ENCODE data around the gene YY1. TPM values are rescaled to one million over a fixed set of nuclear protein-coding genes. Genes with fewer than 3 reads are reported as not detected.
A peak's percentile ranks its signal among the peaks of the same experiment; 100 is the strongest.
"Not testable (repeated sequence)": the region's sequence is repeated elsewhere in the genome, so short reads cannot be mapped to it uniquely, and the experiment has no call there.

The YY1 gene
- total RNA-seq, 1 donor from 2014 or later, result 46.0 TPM

DNA sequence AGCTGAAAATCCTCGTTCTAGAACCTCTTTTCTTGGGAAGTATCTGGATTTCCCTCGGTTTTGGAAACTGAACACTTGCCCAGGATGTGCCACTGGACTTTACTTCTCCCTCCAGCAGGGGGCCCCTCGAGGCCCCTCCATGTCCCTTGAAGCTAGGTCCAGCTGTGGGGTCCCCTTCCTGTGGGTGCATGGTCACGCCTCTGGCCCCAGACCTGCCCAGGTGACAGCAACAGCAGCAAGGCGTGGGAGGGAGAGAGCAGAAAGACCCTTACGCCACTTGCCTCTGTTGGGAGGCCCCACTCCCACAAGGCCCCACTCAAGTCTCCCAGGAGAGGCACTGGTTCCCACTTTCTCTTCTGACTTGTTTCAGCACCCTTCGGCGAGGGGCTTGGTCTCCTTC lies 64.2 kb downstream of the YY1 start:
- ATAC-seq, result no peak
- DNase-seq (ENCODE audit: missing footprints), result peak; percentile 48
- intact Hi-C loops (cut with DNase I), result no loop called here

DNA sequence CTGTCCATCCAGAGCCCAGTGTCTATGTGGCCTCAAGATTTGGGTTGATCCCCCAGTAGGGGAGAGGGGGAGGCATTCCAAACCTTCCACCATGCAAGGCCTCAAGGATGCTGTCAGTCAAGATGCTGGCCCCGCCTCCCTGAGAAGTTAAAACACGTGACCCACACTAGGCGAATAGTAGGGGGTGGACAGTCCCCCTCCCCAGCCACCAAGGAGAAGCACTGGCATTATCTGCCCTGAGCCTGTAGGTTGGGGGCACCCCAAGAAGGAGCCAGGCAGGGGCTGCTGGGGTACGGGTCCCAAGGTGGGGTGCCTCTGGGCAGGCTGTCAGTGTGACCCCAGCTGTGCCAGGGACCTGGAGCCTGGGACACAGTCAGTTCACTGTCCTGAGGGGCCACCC lies 65.0 kb downstream of the YY1 start:
- ATAC-seq (no peak), DNase-seq (ENCODE audit: missing footprints) (peak; percentile 66)
- intact Hi-C loops (cut with DNase I), result no loop called here

DNA sequence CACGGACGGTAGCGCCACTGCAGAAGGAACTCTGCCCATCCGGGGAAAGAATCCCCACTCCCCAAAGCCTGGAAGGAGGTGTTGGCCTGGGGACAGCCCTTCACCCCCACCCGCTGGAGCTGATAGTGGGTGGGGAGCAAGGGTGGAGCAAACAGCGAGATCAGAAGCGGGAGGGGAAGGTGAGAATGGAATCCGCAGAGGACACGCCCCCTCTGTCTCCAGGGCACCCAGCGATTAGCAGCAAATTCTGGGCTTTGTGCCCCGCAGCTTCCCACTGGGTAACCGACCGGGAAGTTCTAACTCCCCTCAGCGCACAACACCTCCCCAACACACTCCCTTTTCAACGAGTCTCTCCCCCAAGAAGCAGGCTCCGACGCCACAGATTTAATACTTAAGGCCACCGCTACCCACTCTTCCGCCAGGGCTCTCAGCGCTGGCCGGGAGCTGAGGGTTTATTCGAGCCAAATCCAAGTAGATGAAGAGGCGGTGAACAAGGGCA lies 65.9 kb downstream of the YY1 start:
- intact Hi-C loops (cut with DNase I), result loop anchor here (5.0 kb wide), 1 partner anchor 63 kb away; no protein-coding TSS in a partner anchor
- ATAC-seq (peak; percentile 11), DNase-seq (ENCODE audit: missing footprints) (peak; percentile 82)

DNA sequence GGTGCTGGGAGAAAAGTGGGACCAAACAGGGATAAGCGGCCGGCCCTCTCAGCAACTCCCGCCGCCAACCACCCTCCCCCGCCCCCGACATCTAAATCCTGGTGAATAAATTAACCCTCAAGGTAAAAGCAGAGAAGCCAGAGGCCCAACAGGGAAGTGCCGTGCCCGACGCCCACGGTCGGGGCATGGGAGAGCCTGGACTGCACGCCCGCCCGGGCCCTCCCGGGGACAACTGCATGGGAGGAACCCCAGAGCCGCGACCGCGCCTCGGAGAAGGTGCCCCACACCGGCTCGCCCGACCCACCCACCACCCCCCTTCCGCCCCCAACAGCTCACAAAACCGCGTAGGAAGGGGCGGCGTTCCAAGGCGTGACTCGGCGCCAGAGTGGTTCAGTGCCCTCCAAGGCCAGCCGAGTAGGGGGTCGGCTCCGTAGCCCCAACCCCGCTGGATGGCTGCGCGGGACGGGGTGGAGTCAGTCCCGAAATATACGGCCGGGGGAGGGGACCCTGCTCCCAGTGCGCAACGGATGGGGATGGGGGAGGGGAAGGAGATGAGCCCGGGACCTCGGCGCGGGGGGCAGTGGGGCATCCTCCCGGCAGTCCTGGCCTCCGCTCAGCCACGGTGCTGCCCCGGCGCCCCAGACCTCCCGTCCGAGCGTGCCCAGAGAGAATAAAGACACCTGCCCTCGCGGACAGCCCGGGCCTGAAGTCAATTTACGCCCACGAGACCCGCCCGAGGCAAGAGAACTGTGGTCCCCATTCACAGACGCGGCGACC lies 66.6 kb downstream of the YY1 start:
- peak; percentile 76 for DNase-seq (ENCODE audit: missing footprints)
- intact Hi-C loops (cut with DNase I), result loop anchor here (5.0 kb wide), 1 partner anchor 63 kb away; no protein-coding TSS in a partner anchor
- ATAC-seq, result no peak

DNA sequence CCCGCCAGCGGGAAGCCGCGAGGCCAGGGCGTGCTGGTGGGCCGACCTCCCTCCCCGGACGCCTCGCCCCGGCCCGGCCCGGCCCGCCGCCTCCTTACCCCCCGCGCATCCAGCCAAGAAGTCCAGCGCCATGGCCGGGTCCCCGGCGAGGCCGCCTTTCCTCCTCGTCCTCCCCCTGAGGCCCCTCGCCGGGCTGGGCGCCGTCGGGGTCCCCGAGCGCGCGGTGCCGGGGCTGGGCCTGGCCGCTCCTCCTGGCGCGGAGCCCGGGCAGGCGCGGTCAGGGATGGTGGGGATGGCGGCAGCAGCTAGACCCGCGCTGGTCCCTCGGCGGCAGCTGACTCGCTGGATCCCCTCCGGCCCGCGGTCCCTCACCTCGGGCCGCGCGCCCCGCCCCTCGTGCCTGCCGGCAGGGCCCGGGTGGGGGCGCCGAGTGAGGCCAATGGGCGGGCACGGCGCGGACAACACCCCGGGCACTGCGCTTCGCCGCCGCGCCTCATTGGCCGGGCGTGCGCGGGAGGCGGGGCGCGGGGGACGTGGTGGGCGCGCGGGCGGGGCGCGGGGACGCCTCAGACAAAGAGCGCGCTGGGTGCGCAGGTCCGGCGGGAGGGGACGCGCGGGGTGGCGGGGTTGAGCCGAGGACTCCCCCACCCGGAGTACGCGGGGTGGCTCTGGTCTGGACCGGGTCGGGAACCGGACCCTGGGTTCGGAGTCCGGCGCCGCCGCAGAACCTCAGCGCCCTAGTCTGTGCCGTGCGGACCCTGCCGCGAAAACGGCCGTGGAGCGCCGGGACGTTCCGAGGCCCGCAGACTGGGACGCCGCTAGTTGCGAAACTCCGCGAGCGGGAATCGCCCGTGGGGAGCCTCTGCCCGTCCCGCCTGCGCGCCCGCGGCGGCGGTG lies 67.4 kb downstream of the YY1 start, which contains the start of gene SLC25A29:
SLC25A29 (minus strand) TSS at position 344 of the 897 bp plus-strand sequence; CDS start at position 132, 212 bp downstream.
- intact Hi-C loops (cut with DNase I), result loop anchor here (5.0 kb wide), 1 partner anchor 64 kb away; no protein-coding TSS in a partner anchor

DNA sequence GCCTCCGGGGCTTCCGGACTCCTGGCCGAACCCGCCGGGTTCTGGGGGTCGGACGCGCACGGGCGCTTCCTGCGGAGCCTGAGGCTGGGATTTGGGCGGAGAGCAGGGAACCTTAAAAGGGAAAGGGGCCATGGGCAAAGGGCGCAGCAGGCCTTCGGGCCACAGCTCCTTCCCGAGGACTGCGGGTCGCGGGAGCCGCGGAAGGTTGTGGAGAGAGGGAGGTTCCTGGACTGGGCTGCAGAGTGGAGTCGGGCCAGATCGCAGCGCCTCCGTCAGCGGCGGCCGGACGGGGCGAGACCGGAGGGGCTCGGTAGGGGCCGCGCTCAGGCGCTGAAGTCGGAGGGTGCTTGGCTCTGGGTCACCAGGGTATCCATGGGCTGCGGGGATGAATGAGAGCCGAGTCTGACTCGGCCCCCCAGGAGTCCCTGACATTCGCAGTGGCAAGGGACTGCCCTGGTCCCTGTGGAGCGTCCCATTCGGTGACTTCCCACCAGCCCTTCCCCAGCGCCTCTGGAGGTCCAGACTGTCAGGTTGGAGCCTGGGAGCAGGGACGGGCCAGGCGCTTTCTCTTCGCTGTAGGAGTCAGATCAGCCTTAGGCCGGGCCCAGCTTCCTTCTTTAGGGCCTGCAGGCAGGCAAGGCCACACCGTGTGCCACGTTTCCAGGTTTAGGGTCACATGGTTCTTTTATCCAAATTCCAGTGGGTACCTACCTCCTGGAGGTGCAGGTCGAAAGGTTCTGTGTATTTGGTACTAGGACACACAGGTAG lies 68.2 kb downstream of the YY1 start:
- intact Hi-C loops (cut with DNase I), result loop anchor here (5.0 kb wide), 1 partner anchor 65 kb away; no protein-coding TSS in a partner anchor
- ATAC-seq (no peak), DNase-seq (ENCODE audit: missing footprints) (no peak)

More for the DNA sequence above, 67.4 kb downstream of the YY1 start, which contains the start of gene SLC25A29:
- DNase-seq (ENCODE audit: missing footprints) (peak; percentile 94), ATAC-seq (peak; percentile 94)

DNA sequence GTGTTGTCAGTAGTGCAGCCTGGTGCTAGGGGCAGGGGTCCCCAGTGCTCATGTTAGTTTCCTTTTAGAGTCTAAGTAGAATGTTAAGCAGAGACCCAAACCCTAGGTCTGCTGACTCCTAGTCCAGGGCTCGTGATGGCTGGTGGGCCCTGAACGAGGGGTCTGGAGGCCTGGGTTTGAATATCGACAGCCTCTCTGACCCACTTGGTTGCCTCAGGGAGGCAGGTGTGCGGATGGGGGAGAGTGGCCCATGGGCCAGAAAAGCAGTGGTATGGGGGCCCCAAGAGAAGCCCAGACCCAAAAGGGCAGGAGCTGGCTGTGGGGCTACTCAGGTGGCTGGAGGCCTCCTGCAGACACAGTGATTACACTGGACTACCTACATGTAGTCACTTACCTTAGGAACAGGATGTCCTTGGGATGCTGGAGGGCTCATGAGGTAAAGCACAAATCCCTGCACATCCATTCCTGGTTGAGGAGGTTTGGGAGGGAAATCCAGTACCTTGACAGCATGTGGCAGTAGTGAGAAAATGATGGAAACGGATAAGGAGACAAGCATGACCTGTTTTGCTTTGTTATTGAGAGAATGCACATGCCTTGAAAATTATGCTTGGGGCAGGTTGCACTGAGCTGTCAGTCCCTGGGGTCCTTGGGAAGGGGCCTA lies 69.0 kb downstream of the YY1 start:
- no peak for DNase-seq (ENCODE audit: missing footprints)
- ATAC-seq, result no peak
- intact Hi-C loops (cut with DNase I), result loop anchor here (5.0 kb wide), 1 partner anchor 66 kb away; no protein-coding TSS in a partner anchor

DNA sequence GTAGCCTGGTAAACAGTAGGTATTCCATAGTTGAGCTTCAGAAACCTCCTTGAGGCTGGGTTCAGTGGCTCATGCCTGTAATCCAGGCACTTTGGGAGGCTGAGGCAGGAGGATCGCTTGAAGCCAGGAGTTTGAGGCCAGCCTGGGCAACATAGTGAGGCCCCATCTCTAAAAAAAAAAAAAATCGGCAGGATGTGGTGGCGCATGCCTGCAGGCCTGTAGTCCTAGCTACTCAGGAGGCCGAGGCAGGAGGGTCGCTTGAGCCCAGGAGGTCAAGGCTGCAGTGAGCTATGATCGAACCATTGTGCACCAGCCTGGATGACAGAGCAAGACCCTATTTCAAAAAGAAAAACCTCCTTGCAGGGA lies 69.5 kb downstream of the YY1 start:
- intact Hi-C loops (cut with DNase I), result loop anchor here (5.0 kb wide), 1 partner anchor 66 kb away; no protein-coding TSS in a partner anchor
- not testable (repeated sequence) for DNase-seq (ENCODE audit: missing footprints); ATAC-seq

DNA sequence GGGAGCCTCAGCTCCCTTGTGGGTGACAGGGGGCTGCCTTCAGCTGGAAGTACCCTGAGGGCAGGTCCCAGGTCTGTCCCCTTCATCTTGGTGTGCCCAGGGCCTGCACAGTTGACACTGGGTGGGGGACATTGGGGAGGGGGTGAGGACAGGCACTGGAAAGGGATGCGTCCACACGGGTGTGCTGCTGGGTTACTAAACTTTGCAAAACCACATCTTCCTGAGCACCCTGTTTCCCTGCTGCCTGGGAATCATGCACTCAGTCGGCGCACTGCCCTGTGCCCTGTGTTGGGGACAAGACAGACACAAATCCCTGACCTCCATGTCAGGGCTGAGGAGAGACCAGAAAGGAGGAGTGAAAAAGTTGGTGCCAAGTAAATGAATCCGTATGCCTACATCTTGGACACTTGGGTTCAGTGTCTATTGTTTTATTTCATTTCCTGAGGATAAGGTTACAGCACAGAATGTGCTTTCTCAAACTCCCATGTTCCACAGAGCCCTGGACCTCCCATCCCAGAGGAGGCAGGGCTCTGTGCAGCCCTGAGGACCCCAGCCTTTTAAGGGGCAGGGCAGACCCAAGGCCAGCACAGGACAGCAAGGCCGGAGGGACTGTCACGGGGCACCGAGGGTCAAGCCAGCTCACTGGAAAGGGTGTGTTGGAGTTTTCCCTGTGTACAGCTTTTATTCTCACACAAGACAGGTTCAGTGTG lies 70.2 kb downstream of the YY1 start:
- intact Hi-C loops (cut with DNase I), result loop anchor here (1.0 to 5.0 kb wide), 2 partner anchors 66 to 67 kb away; a partner anchor contains a TSS
- DNase-seq (ENCODE audit: missing footprints) (no peak), ATAC-seq (no peak)

DNA sequence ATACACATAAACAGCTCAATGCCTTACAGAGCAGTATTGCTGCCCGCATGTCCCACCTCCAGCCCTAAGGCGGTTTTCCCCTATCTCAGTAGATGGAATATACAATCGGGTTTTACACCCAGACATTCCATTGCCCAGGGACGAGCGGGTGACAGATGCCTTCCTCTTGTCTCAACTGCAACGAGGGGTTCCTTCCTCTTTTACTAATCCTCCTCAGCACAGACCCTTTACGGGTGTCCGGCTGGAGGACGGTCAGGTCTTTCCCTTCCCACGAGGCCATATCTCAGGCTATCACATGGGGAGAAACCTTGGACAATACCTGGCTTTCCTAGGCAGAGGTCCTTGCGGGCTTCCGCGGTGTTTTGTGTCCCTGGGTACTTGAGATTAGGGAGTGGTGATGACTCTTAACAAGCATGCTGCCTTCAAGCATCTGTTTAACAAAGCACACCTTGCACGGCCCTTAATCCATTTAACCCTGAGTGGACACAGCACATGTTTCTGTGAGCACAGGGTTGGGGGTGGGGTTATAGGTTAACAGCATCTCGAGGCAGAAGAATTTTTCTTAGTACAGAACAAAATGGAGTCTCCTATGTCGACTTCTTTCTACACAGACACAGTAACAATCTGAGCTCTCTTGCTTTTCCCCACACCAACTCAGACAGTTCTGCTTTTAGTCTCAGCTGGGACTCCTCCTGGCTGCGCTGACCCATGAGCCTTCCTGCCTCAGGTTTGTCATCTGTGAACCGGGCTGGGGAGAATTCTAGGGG lies 73.3 kb downstream of the YY1 start:
- intact Hi-C loops (cut with DNase I); ATAC-seq: not testable (repeated sequence)
- peak; percentile 50 for DNase-seq (ENCODE audit: missing footprints)

DNA sequence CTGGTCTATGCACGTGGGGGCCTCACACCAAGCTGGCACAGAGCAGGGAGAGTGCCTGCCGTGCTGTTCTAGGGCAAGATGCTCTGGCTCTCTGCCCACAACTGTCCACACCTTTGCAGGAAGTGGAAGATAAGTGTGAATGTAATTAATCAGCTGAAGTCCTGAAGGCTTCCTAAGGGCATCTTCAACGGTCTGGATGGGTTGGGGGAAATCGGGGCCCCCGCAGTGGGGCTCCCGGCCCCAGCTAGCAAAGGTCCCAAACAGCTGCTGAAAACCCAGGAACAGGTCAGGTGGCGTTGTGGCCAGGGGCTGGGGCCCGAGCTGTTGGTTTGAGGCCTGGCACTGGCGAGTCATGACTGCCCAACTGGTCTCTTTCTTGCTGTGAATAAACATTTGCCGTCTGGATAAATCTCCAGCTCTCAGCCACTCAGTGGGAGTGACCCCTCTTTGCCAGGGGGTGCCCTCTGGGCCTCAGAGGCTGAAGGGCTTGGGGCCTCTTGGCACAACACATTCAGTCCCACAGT lies 74.0 kb downstream of the YY1 start:
- DNase-seq (ENCODE audit: missing footprints), result peak; percentile 39
- intact Hi-C loops (cut with DNase I), result no loop called here
- no peak for ATAC-seq

DNA sequence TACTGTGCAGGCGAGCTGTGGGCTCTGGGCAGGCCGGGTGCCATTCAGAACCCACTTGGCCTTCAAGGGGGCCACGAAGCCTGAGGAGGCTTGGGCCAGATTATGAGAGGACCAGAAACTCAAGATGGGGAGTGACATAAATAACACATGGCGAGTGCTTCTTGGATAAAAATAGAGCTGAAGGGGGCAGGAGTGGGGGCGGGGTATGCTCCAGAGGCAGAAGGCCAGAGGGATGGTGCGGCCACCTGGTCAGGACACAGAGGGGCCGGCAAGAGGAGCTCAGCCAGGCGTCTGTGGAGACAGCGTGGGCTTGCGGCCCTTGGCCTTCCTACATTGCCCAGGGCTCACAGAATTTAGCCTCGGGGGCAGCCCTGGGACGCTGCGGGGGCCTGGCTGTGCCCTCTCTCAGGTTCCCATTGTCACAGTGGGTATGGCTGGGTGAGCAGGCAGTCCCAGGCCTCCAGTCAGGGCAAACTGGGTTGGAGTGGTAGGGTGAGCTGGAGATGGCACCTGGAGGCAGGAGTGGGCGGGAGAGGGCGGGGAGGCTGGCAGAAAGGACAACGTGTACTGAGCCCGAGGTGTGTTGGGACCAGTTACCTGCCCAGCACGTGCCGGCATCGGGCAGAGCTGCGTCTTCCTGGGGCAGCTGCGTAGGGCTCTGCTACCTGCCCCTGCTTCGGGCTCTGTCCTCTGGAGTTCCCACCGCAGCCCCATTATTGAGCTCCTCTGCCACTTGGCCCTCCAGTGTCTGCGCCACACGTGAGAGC lies 74.7 kb downstream of the YY1 start:
- intact Hi-C loops (cut with DNase I), result no loop called here
- no peak for ATAC-seq
- no peak for DNase-seq (ENCODE audit: missing footprints)

DNA sequence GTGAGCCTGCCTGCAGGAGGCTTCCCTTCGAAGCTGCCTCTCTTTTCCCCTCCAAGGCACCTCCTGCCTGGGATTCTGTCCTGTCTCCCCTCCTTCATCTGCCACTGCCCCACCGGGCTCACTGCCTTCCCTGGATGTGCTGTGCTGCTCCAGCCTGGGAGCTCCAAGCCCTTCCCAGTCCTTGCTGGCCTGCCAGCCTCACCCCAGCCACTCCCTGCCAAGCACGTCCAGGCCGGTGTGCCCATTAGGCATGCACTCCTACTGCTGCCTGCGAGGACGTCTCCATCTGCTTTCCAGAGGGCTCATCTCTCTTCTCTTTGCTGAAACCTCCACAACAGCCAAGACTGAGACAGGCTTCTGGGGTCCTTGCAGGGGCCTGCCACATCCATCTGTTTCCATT lies 75.8 kb downstream of the YY1 start:
- ATAC-seq (no peak), DNase-seq (ENCODE audit: missing footprints) (no peak)
- intact Hi-C loops (cut with DNase I), result no loop called here

DNA sequence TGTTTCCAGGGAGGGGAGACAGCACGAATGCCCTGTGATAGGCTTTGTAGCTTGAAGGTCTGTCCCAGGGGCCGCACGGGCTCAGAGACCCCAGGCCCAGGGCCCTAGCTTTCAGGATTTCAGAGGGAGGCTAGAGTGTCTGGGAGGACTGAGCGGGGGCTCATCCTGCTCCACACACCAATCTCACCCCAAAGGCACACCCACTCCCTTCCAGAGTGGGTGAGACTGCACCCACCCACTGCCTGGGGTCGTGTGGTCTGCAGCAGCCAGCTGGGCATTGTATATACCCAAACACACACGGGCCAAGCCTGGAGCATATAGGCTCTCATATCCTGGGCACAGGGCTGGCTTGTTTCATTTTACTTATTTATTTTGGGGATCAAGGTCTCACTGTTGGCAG lies 78.4 kb downstream of the YY1 start:
- intact Hi-C loops (cut with DNase I), result no loop called here
- DNase-seq (ENCODE audit: missing footprints) (no peak), ATAC-seq (no peak)

DNA sequence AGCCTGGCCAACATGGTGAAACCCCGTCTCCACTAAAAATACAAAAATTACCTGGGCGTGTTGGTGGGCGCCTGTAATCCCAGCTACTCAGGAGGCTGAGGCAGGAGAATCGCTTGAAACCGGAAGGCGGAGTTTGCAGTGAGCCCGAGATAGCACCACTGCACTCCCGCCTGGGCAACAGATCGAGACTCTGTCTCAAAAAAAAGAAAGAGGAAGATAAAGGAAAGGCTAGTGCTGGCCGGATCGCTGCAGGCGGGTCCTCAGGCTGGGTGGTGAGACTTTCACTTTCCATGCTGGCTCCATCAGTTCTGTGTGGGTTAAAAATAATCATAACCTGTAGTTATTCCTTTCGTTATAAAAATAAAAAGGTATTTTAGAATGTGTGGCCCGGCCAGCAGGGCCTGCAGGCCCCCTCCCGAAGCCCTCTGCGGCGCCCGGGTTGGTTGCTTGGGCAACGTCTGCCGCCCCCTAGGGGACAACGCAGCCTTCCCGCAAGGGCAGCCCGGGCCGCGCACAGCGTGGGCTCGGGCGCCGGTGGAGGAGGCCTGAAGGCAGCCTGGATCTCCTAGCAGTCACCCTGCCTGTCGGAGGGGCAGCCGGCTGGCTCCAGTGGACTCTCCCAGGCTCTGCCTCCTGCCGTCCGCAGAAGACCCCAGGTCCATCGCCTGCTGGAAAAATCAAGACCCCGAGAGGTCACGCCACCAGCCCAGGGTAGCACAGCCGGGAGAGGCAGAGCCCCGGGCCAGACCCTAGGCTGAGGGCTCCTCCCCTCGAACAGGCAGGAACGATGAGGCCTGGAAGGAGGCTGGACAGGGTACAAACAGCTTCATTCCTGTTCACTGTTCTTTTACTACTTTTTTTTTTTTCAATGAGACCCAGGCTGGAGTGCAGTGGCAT lies 79.2 kb downstream of the YY1 start:
- ATAC-seq (peak; percentile 90), DNase-seq (ENCODE audit: missing footprints) (peak; percentile 91)
- intact Hi-C loops (cut with DNase I), result no loop called here

Measured in Right ventricle myocardium inferior (tissue), 1 donor.